HG03025 (cell line): Measurements from ENCODE around the gene MPHOSPH10.
"Not testable (repeated sequence)": the region's sequence is repeated elsewhere in the genome, so short reads cannot be mapped to it uniquely, and the experiment has no call there.

Source experiments
- ATAC-seq: cut with Tn5 transposase; IDR thresholded peaks from one replicate; pipeline ENCODE4 v1.9.1; 2021; ENCODE audit warnings: mild to moderate bottlenecking, moderate library complexity; ENCODE audit not compliant: unreplicated experiment, low FRiP score

The MPHOSPH10 gene

GRCh38 chr2:71166812-71167211, 36.4 kb downstream of the MPHOSPH10 start:
- ATAC-seq: no peak

- ATAC-seq: no peak
These were observed 42.7 kb downstream of the MPHOSPH10 start for GRCh38 chr2:71173096-71173495.

- no peak for ATAC-seq
These were observed 43.8 kb downstream of the MPHOSPH10 start for GRCh38 chr2:71174207-71174606.

GRCh38 chr2:71178836-71179235, 48.4 kb downstream of the MPHOSPH10 start:
- not testable (repeated sequence) for ATAC-seq

GRCh38 chr2:71181316-71181715, 50.9 kb downstream of the MPHOSPH10 start:
- ATAC-seq: no peak

- not testable (repeated sequence) for ATAC-seq
These were observed 53.1 kb downstream of the MPHOSPH10 start for GRCh38 chr2:71183306-71184115.

GRCh38 chr2:71186973-71187372, 56.5 kb downstream of the MPHOSPH10 start:
- ATAC-seq: no peak

- no peak for ATAC-seq
These were observed 57.2 kb downstream of the MPHOSPH10 start for GRCh38 chr2:71187589-71187988.

- no peak for ATAC-seq
These were observed 60.5 kb downstream of the MPHOSPH10 start for GRCh38 chr2:71190656-71191569.

GRCh38 chr2:71191570-71191943, 61.1 kb downstream of the MPHOSPH10 start:
- no peak for ATAC-seq
